HL-60 (cell line): Measurements from ENCODE around the gene EYA4.

Experiments used
- DNase-seq, 2 experiments: peaks; one replicate each; pipeline ENCODE4 v3.0.0-alpha.2; 2010 to 2020; ENCODE audit warnings: low read depth in 1 of 2, low spot score in 1 of 2
- H3K27ac ChIP-seq: fragments of 250-450 bp; sonication (Bioruptor Pico); replicated peaks from 2 replicates; pipeline ENCODE4 v1.5.1; 2020; ENCODE audit warnings: mild to moderate bottlenecking, moderate library complexity
- H3K27me3 ChIP-seq: fragments of 250-450 bp; sonication (Bioruptor Pico); 2 replicates; pipeline ENCODE4 v1.5.1; 2021; ENCODE audit warnings: mild to moderate bottlenecking, moderate library complexity; ENCODE audit not compliant: insufficient read depth, poor library complexity, severe bottlenecking
- H3K4me3 ChIP-seq: replicated peaks from 2 replicates; pipeline ENCODE4 v1.5.1; 2011; ENCODE audit warnings: mild to moderate bottlenecking, control low read depth, low read length; ENCODE audit not compliant: insufficient read depth
- CTCF ChIP-seq: IDR thresholded peaks from one replicate; pipeline ENCODE4 v1.5.1; 2011; ENCODE audit warnings: low read length, control low read depth, inconsistent platforms; ENCODE audit not compliant: insufficient read depth
- GABPA ChIP-seq: IDR thresholded peaks from 2 replicates; pipeline ENCODE4 v1.6.1; 2012; ENCODE audit warnings: low read depth
- POLR2AphosphoS5 ChIP-seq: IDR thresholded peaks from 2 replicates; pipeline ENCODE4 v1.6.1; 2012; ENCODE audit warnings: low read depth
- SPI1 ChIP-seq: IDR thresholded peaks from 2 replicates; pipeline ENCODE4 v1.6.1; 2012; ENCODE audit warnings: low read depth, mild to moderate bottlenecking, borderline replicate concordance
- TF ChIP-seq, protein P1 (sequence below): IDR thresholded peaks from 2 replicates; pipeline ENCODE4 v1.6.1; 2012; ENCODE audit warnings: low read depth; ENCODE audit not compliant: insufficient replicate concordance

EYA4 gene

DNA sequence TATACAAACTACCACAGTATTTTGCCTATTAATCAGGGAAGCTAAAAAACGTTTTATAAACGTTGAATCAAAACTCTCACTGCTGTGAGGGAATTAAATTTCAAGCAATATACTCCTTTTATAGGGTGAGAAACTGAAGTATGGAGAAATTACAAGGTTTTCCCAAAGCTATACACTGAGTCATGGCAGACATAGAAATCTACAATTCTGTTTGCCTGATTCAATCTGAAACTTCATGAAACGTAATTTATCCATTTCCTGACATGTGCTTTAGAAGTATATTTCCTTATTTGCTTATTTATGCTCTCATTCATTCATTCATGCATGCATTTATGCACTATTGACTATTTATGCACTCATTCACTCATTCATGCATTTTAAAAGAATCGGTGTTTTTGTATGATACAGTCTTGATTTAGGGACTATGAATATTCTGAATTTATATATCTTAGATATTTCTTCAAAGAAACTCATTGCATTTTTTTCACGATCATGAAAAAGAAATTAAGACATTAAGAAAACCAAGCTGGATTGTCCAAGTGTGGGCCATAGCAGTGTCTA is 16.5 kb downstream of the EYA4 start:
- DNase-seq: no peak
- H3K27ac ChIP-seq: no peak overlapping the region
- TF ChIP-seq CTCF: no peak
- TF ChIP-seq, protein P1, sequence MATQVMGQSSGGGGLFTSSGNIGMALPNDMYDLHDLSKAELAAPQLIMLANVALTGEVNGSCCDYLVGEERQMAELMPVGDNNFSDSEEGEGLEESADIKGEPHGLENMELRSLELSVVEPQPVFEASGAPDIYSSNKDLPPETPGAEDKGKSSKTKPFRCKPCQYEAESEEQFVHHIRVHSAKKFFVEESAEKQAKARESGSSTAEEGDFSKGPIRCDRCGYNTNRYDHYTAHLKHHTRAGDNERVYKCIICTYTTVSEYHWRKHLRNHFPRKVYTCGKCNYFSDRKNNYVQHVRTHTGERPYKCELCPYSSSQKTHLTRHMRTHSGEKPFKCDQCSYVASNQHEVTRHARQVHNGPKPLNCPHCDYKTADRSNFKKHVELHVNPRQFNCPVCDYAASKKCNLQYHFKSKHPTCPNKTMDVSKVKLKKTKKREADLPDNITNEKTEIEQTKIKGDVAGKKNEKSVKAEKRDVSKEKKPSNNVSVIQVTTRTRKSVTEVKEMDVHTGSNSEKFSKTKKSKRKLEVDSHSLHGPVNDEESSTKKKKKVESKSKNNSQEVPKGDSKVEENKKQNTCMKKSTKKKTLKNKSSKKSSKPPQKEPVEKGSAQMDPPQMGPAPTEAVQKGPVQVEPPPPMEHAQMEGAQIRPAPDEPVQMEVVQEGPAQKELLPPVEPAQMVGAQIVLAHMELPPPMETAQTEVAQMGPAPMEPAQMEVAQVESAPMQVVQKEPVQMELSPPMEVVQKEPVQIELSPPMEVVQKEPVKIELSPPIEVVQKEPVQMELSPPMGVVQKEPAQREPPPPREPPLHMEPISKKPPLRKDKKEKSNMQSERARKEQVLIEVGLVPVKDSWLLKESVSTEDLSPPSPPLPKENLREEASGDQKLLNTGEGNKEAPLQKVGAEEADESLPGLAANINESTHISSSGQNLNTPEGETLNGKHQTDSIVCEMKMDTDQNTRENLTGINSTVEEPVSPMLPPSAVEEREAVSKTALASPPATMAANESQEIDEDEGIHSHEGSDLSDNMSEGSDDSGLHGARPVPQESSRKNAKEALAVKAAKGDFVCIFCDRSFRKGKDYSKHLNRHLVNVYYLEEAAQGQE: no peak
- TF ChIP-seq SPI1: no peak
- TF ChIP-seq GABPA: no peak
- no peak for TF ChIP-seq POLR2AphosphoS5
- H3K4me3 ChIP-seq: no peak overlapping the region
- H3K27me3 ChIP-seq: no peaks in the 10 kb centered on the region

- no peak for DNase-seq
- H3K4me3 ChIP-seq: no peak overlapping the region
- H3K27me3 ChIP-seq: no peaks in the 10 kb centered on the region
- TF ChIP-seq CTCF: no peak
- no peak for TF ChIP-seq GABPA
- no peak overlapping the region for H3K27ac ChIP-seq
These were observed 18.4 kb downstream of the EYA4 start for GRCh38 chr6:133259561-133259960.

DNA sequence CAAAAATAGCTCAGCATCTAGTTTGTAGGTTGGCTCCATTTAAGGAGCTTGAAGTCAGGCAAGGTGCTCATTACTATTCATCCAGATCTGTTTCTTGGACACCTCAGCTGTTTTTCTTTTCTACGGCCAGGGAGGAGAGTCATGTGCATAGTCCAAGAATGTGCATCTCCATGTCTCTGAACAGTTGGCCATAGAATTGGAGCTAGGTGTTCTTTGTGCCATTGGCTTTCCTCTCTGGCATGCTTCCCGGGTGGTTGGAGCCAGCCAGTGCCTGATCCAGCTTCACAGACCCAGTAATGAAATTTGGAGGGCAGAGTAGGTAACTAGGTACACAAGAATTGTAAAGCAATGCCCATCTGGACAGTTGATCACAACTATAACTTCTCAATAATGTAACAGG is 21.6 kb downstream of the EYA4 start:
- H3K27ac ChIP-seq: no peak overlapping the region
- DNase-seq: no peak
- H3K27me3 ChIP-seq: no peaks in the 10 kb centered on the region
- no peak overlapping the region for H3K4me3 ChIP-seq
- TF ChIP-seq, protein P1: no peak

- no peak overlapping the region for H3K27ac ChIP-seq
- H3K27me3 ChIP-seq: no peaks in the 10 kb centered on the region
- H3K4me3 ChIP-seq: no peak overlapping the region
- TF ChIP-seq CTCF (no peak), GABPA (no peak), POLR2AphosphoS5 (no peak), SPI1 (no peak)
- TF ChIP-seq, protein P1: no peak
- no peak for DNase-seq
These were observed 23.9 kb downstream of the EYA4 start for GRCh38 chr6:133265066-133265465.
